Suprapubic skin (tissue), 4 donors: Measurements from ENCODE around the gene RASSF9. TPM values are rescaled to one million over a fixed set of nuclear protein-coding genes. Genes with fewer than 3 reads are reported as not detected.

Experiments
- DNase-seq, 2 donors: peaks; one replicate each; pipeline ENCODE4 v3.0.0-alpha.2; 2019; ENCODE audit warnings: low spot score in 2 of 2
- H3K27ac ChIP-seq: fragments of 200-600 bp; sonication (generic); one replicate; pipeline ENCODE4 v1.5.1; 2019
- H3K27me3 ChIP-seq: fragments of 200-600 bp; sonication (generic); one replicate; pipeline ENCODE4 v1.5.1; 2019
- H3K36me3 ChIP-seq: fragments of 200-600 bp; sonication (generic); one replicate; pipeline ENCODE4 v1.5.1; 2019
- H3K4me1 ChIP-seq: fragments of 200-600 bp; sonication (generic); one replicate; pipeline ENCODE4 v1.5.1; 2019
- H3K4me3 ChIP-seq: fragments of 200-600 bp; sonication (generic); one replicate; pipeline ENCODE4 v1.5.1; 2019; ENCODE audit warnings: mild to moderate bottlenecking
- H3K9me3 ChIP-seq: fragments of 200-600 bp; sonication (generic); one replicate; pipeline ENCODE4 v1.5.1; 2019
- CTCF ChIP-seq, 2 donors: fragments of 200-600 bp in 1 of 2; fragments of 450-650 bp in 1 of 2; sonication (generic) in 1 of 2; IDR thresholded peaks; one replicate each; pipeline ENCODE4 v1.5.1; 2016 to 2019; ENCODE audit warnings: antibody characterized with exemption in 2 of 2, mild to moderate bottlenecking in 1 of 2, moderate library complexity in 1 of 2
- EP300 ChIP-seq: sonication (generic); formaldehyde crosslinking; IDR thresholded peaks from one replicate; pipeline ENCODE4 v1.6.1; 2017; ENCODE audit warnings: antibody characterized with exemption
- POLR2A ChIP-seq, 2 donors: fragments of 450-650 bp; IDR thresholded peaks; one replicate each; pipeline ENCODE4 v1.6.1; 2017; ENCODE audit warnings: antibody characterized with exemption in 2 of 2, mild to moderate bottlenecking in 2 of 2, moderate library complexity in 2 of 2
- POLR2AphosphoS5 ChIP-seq, 3 donors: sonication (generic); formaldehyde crosslinking; IDR thresholded peaks; one replicate each; pipeline ENCODE4 v1.6.1; 2017; ENCODE audit warnings: antibody characterized with exemption in 3 of 3
- WGBS: methylation state at CpG from one replicate; pipeline ENCODE4 v1.1.5; 2018; 5-methylcytosine and 5-hydroxymethylcytosine counted together
- total RNA-seq, 4 donors: library from RNA; depleted of rRNA; stranded (reverse); fragments of >200 nt; gene quantifications; one replicate each; pipeline ENCODE4 v1.1.0, GENCODE V29; 2016

The RASSF9 gene
- total RNA-seq, 4 donors from 2014 or later: 1.9 to 5.4 (median 3.0) TPM

- 20% methylated on average over 5 of the region's 5 CpGs for WGBS
- Histone ChIP-seq H3K9me3 (no peaks in the 10 kb centered on the region), H3K27ac (no peak overlapping the region), H3K36me3 (no peaks in the 10 kb centered on the region), H3K4me1 (peaks cover 3% of the 10 kb centered on the region), H3K4me3 (no peak overlapping the region), H3K27me3 (no peaks in the 10 kb centered on the region)
- TF ChIP-seq POLR2AphosphoS5 (IDR thresholded peaks at IDR 0.05): no peak
- TF ChIP-seq EP300: no peak
- no peak for TF ChIP-seq POLR2A (IDR thresholded peaks at IDR 0.05)
- TF ChIP-seq CTCF (IDR thresholded peaks at IDR 0.05): peak; percentile 54 to 66
- DNase-seq: no peak
Measured at GRCh38 chr12:85866986-85867776, 31.0 kb upstream of the RASSF9 start.

GRCh38 chr12:85865890-85866289 is 29.7 kb upstream of the RASSF9 start:
- Histone ChIP-seq H3K27ac (no peak overlapping the region), H3K4me1 (peaks cover 3% of the 10 kb centered on the region), H3K9me3 (no peaks in the 10 kb centered on the region), H3K36me3 (no peaks in the 10 kb centered on the region), H3K27me3 (no peaks in the 10 kb centered on the region), H3K4me3 (no peak overlapping the region)
- no peak for TF ChIP-seq EP300
- TF ChIP-seq POLR2A (IDR thresholded peaks at IDR 0.05): no peak
- no peak for TF ChIP-seq POLR2AphosphoS5 (IDR thresholded peaks at IDR 0.05)
- no peak for TF ChIP-seq CTCF (IDR thresholded peaks at IDR 0.05)
- no peak for DNase-seq
- WGBS: 67% methylated on average over 1 of the region's 6 CpGs

- no peaks in the 10 kb centered on the region for H3K27me3 ChIP-seq
- no peak for TF ChIP-seq POLR2A (IDR thresholded peaks at IDR 0.05)
- TF ChIP-seq EP300: no peak
- TF ChIP-seq CTCF (IDR thresholded peaks at IDR 0.05): no peak
- no peak for TF ChIP-seq POLR2AphosphoS5 (IDR thresholded peaks at IDR 0.05)
- no peaks in the 10 kb centered on the region for H3K4me1 ChIP-seq
- no peak overlapping the region for H3K4me3 ChIP-seq
- H3K36me3 ChIP-seq: no peaks in the 10 kb centered on the region
- 89% methylated on average over 2 of the region's 3 CpGs for WGBS
- no peak for DNase-seq
- H3K27ac ChIP-seq: no peak overlapping the region
- H3K9me3 ChIP-seq: no peaks in the 10 kb centered on the region
Measured at GRCh38 chr12:85856966-85857365, 20.8 kb upstream of the RASSF9 start.

GRCh38 chr12:85855305-85855704 is 19.1 kb upstream of the RASSF9 start:
- Histone ChIP-seq H3K27me3 (no peaks in the 10 kb centered on the region), H3K9me3 (no peaks in the 10 kb centered on the region), H3K4me3 (no peak overlapping the region), H3K36me3 (no peaks in the 10 kb centered on the region), H3K27ac (no peak overlapping the region), H3K4me1 (no peaks in the 10 kb centered on the region)
- TF ChIP-seq POLR2AphosphoS5 (IDR thresholded peaks at IDR 0.05) (no peak), EP300 (no peak)
- 94% methylated on average over 5 of the region's 6 CpGs for WGBS
- no peak for DNase-seq

GRCh38 chr12:85849344-85849743 is 13.1 kb upstream of the RASSF9 start:
- TF ChIP-seq CTCF (IDR thresholded peaks at IDR 0.05) (no peak), EP300 (no peak), POLR2A (IDR thresholded peaks at IDR 0.05) (no peak), POLR2AphosphoS5 (IDR thresholded peaks at IDR 0.05) (no peak)
- H3K36me3 ChIP-seq: no peaks in the 10 kb centered on the region
- 87% methylated on average over 3 of the region's 3 CpGs for WGBS
- H3K27ac ChIP-seq: no peak overlapping the region
- H3K4me3 ChIP-seq: no peak overlapping the region
- no peaks in the 10 kb centered on the region for H3K27me3 ChIP-seq
- no peaks in the 10 kb centered on the region for H3K4me1 ChIP-seq
- DNase-seq: no peak
- no peaks in the 10 kb centered on the region for H3K9me3 ChIP-seq
